Parathyroid adenoma (tissue), 2 donors: ENCODE data around the gene RGS19.

ENCODE experiments used
- H2AFZ ChIP-seq: fragments of 300-600 bp; sonication (generic); one replicate; pipeline ENCODE4 v1.7.0; 2017; ENCODE audit warnings: antibody characterized with exemption, mild to moderate bottlenecking
- H3K27ac ChIP-seq: fragments of 300-600 bp; sonication (generic); one replicate; pipeline ENCODE4 v1.7.0; 2017
- H3K27me3 ChIP-seq: fragments of 300-600 bp; sonication (generic); one replicate; pipeline ENCODE4 v1.7.0; 2017; ENCODE audit warnings: low read length; ENCODE audit not compliant: control insufficient read depth, insufficient read depth
- H3K36me3 ChIP-seq: fragments of 300-600 bp; sonication (generic); one replicate; pipeline ENCODE4 v1.7.0; 2017; ENCODE audit warnings: low read length; ENCODE audit not compliant: control insufficient read depth, insufficient read depth
- H3K4me1 ChIP-seq: fragments of 300-600 bp; sonication (generic); one replicate; pipeline ENCODE4 v1.7.0; 2017; ENCODE audit warnings: control low read depth
- H3K4me2 ChIP-seq: fragments of 300-600 bp; sonication (generic); one replicate; pipeline ENCODE4 v1.7.0; 2017; ENCODE audit warnings: low read length
- H3K4me3 ChIP-seq: fragments of 300-600 bp; sonication (generic); one replicate; pipeline ENCODE4 v1.7.0; 2017; ENCODE audit warnings: low read depth, low read length
- H3K79me2 ChIP-seq: fragments of 300-600 bp; sonication (generic); one replicate; pipeline ENCODE4 v1.7.0; 2017; ENCODE audit warnings: control low read depth
- H3K9ac ChIP-seq: fragments of 300-600 bp; sonication (generic); one replicate; pipeline ENCODE4 v1.7.0; 2017; ENCODE audit warnings: mild to moderate bottlenecking
- H3K9me3 ChIP-seq: fragments of 300-600 bp; sonication (generic); one replicate; pipeline ENCODE4 v1.7.0; 2017; ENCODE audit warnings: low read length; ENCODE audit not compliant: control insufficient read depth
- TF ChIP-seq, protein P1 (sequence below): fragments of 300-600 bp; sonication (generic); IDR thresholded peaks from one replicate; pipeline ENCODE4 v1.7.0; 2017; ENCODE audit warnings: antibody characterized with exemption, mild to moderate bottlenecking
- donor health status: primary hyperparathyroidism.

Gene RGS19

GRCh38 chr20:64033981-64034493 is 45.3 kb downstream of the RGS19 start:
- Histone ChIP-seq H2AFZ (no peak overlapping the region), H3K27ac (no peak overlapping the region), H3K27me3 (no peaks in the 10 kb centered on the region), H3K9ac (no peak overlapping the region), H3K4me3 (no peak overlapping the region), H3K4me2 (no peak overlapping the region), H3K36me3 (no peaks in the 10 kb centered on the region), H3K9me3 (no peaks in the 10 kb centered on the region), H3K79me2 (no peaks in the 10 kb centered on the region), H3K4me1 (no peaks in the 10 kb centered on the region)
- TF ChIP-seq, protein P1, sequence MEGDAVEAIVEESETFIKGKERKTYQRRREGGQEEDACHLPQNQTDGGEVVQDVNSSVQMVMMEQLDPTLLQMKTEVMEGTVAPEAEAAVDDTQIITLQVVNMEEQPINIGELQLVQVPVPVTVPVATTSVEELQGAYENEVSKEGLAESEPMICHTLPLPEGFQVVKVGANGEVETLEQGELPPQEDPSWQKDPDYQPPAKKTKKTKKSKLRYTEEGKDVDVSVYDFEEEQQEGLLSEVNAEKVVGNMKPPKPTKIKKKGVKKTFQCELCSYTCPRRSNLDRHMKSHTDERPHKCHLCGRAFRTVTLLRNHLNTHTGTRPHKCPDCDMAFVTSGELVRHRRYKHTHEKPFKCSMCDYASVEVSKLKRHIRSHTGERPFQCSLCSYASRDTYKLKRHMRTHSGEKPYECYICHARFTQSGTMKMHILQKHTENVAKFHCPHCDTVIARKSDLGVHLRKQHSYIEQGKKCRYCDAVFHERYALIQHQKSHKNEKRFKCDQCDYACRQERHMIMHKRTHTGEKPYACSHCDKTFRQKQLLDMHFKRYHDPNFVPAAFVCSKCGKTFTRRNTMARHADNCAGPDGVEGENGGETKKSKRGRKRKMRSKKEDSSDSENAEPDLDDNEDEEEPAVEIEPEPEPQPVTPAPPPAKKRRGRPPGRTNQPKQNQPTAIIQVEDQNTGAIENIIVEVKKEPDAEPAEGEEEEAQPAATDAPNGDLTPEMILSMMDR, result no peak

- Histone ChIP-seq H3K4me2 (no peak overlapping the region), H2AFZ (no peak overlapping the region), H3K27me3 (no peaks in the 10 kb centered on the region), H3K9ac (no peak overlapping the region), H3K4me1 (no peaks in the 10 kb centered on the region), H3K79me2 (no peaks in the 10 kb centered on the region), H3K4me3 (no peak overlapping the region), H3K36me3 (no peaks in the 10 kb centered on the region), H3K9me3 (no peaks in the 10 kb centered on the region), H3K27ac (no peak overlapping the region)
- TF ChIP-seq, protein P1, result no peak
Observed at GRCh38 chr20:64032706-64033624, 46.4 kb downstream of the RGS19 start.

DNA sequence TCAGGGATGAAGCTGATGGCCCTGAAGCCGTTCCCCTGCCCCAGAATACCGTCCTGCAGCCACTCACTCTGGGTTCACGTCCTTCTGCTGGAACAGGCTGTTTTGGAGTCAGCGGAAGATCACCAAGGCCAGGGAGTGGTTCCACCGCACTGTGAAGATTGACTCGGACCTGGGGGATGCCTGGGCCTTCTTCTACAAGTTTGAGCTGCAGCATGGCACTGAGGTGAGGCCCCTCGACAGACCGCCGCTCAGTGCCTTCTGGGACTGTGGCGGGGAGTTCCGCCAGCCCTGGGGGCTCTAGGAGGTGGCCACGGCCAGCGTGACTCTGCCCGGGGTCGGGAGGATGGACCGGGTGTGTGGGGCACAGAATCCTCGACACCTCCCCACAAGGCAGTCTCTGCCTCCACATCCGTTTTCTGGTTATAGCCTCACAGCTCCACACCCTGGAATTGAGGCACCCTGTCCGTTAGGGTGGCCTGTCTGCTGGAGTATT is 47.5 kb downstream of the RGS19 start:
- H3K27me3 ChIP-seq, result no peaks in the 10 kb centered on the region
- H2AFZ ChIP-seq, result no peak overlapping the region
- H3K4me1 ChIP-seq, result no peaks in the 10 kb centered on the region
- peaks cover 3% of the 10 kb centered on the region for H3K79me2 ChIP-seq
- H3K36me3 ChIP-seq, result no peaks in the 10 kb centered on the region
- H3K4me3 ChIP-seq, result no peak overlapping the region
- H3K9me3 ChIP-seq, result no peaks in the 10 kb centered on the region
- TF ChIP-seq, protein P1, result no peak
- no peak overlapping the region for H3K27ac ChIP-seq
- H3K4me2 ChIP-seq, result no peak overlapping the region
- H3K9ac ChIP-seq, result no peak overlapping the region

DNA sequence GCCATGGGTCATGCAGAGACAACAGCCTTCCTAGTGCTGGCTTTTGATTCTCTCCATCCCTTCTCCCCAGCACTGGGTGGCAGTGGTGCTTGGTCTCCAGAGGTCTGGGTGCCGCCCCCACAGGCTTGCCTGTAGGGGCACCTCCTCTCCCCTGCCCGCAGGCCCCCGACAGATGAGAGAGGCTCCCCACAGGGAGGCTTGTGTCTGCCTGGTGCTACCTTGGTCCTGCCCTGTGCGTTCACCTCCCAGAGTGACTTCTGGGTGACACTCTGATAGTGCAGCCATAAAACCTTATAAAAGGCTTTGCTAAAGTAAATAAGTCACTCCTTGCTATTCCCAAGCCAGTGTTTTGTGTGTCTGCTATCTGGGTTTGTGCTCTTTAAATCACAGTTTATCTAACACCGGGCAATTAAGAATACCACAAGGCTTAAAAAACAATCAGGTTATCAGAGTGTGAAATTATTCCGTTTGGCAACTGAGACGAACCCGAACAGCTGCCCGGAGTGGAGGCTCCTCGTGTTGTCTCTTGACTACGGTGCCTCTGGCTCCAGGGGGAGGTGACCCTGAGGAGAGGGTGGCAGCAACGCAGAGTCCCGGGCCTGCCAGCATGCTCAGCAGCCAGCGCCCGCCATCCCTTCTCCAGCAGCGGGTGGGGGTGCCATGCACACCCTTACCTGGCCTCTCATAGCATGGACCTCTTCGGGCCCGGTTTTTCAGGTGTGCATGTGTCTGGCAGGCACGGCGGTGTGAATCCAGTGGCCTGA is 48.8 kb downstream of the RGS19 start:
- no peaks in the 10 kb centered on the region for H3K36me3 ChIP-seq

More for the DNA sequence above, 48.8 kb downstream of the RGS19 start:
- TF ChIP-seq, protein P1, result no peak
- no peak overlapping the region for H3K27ac ChIP-seq
- H3K4me2 ChIP-seq, result no peak overlapping the region
- H3K4me3 ChIP-seq, result no peak overlapping the region
- no peak overlapping the region for H3K9ac ChIP-seq
- H3K4me1 ChIP-seq, result no peaks in the 10 kb centered on the region
- peaks cover 3% of the 10 kb centered on the region for H3K79me2 ChIP-seq
- no peaks in the 10 kb centered on the region for H3K27me3 ChIP-seq
- no peaks in the 10 kb centered on the region for H3K9me3 ChIP-seq
- H2AFZ ChIP-seq, result no peak overlapping the region
